Measurements from ENCODE around the gene WIZ. TPM values are rescaled to one million over a fixed set of nuclear protein-coding genes. Genes with fewer than 3 reads are reported as not detected.

Gene WIZ
- total and polyA plus RNA-seq, 11 donors, result 19.0 to 52.4 (median 25.7) TPM

GRCh38 chr19:15394426-15394825 lies 55.3 kb downstream of the WIZ start:
- Histone ChIP-seq H3K4me1 (peaks cover 0 to 5% (median 0%) of the 10 kb centered on the region in 12 donors), H3K9me3 (no peaks in the 10 kb centered on the region), H3K27me3 (no peaks in the 10 kb centered on the region), H3K27ac (no peak overlapping the region), H3K4me3 (no peak overlapping the region), H3K36me3 (peaks cover 0 to 90% (median 88%) of the 10 kb centered on the region in 9 donors)
- intact Hi-C loops (cut with DNase I), result no loop called here
- WGBS, 4 donors, result 92 to 95% (median 94%) methylated on average over 5 of the region's 5 CpGs
- ATAC-seq (no peak), DNase-seq (no peak)
- no peak for TF ChIP-seq POLR2A (IDR thresholded peaks at IDR 0.05)

GRCh38 chr19:15393963-15394362 lies 55.8 kb downstream of the WIZ start:
- Histone ChIP-seq H3K27me3 (no peaks in the 10 kb centered on the region), H3K27ac (no peak overlapping the region), H3K4me1 (peaks cover 0 to 5% (median 0%) of the 10 kb centered on the region in 12 donors), H3K9me3 (no peaks in the 10 kb centered on the region), H3K36me3 (peaks cover 0 to 90% (median 85%) of the 10 kb centered on the region in 9 donors), H3K4me3 (no peak overlapping the region)
- ATAC-seq (no peak), DNase-seq (no peak)
- TF ChIP-seq POLR2A (IDR thresholded peaks at IDR 0.05), result no peak
- TF ChIP-seq CTCF (IDR thresholded peaks at IDR 0.05), result no peak
- intact Hi-C loops (cut with DNase I), result no loop called here

- DNase-seq, result no peak
- intact Hi-C loops (cut with DNase I), result no loop called here
- Histone ChIP-seq H3K9me3 (no peaks in the 10 kb centered on the region), H3K4me3 (no peak overlapping the region), H3K4me1 (peaks cover 0 to 6% (median 0%) of the 10 kb centered on the region in 12 donors), H3K27me3 (no peaks in the 10 kb centered on the region), H3K27ac (no peak overlapping the region), H3K36me3 (peaks cover 0 to 82% (median 62%) of the 10 kb centered on the region in 9 donors)
- TF ChIP-seq POLR2A (IDR thresholded peaks at IDR 0.05) (no peak), CTCF (IDR thresholded peaks at IDR 0.05) (no peak)
- 64 to 80% (median 72%) methylated on average over 2 of the region's 2 CpGs for WGBS, 4 donors
- no peak for ATAC-seq
These were observed 58.9 kb downstream of the WIZ start for GRCh38 chr19:15390814-15391213.

- intact Hi-C loops (cut with DNase I), result loop anchor here in 5 of 10 donors (5.0 to 10.0 kb wide), 2 partner anchors 35 to 173 kb away; partner anchors contain the start of gene AKAP8L (in 4 of the 5)
- H3K36me3 ChIP-seq, result peaks cover 0 to 30% (median 11%) of the 10 kb centered on the region in 9 donors
- no peaks in the 10 kb centered on the region for H3K27me3 ChIP-seq
- no peaks in the 10 kb centered on the region for H3K9me3 ChIP-seq
- H3K27ac ChIP-seq, result no peak overlapping the region
- 91 to 93% (median 92%) methylated on average over 6 of the region's 6 CpGs for WGBS, 4 donors
- ATAC-seq (no peak), DNase-seq (no peak)
- H3K4me1 ChIP-seq, result peaks cover 5 to 26% (median 21%) of the 10 kb centered on the region in 12 donors
- no peak overlapping the region for H3K4me3 ChIP-seq
- TF ChIP-seq POLR2A (IDR thresholded peaks at IDR 0.05) (no peak), CTCF (IDR thresholded peaks at IDR 0.05) (no peak)
These were observed 67.9 kb downstream of the WIZ start for GRCh38 chr19:15381864-15382263.

GRCh38 chr19:15381429-15381828 lies 68.3 kb downstream of the WIZ start:
- 78 to 91% (median 85%) methylated on average over 2 of the region's 2 CpGs for WGBS, 4 donors

More at GRCh38 chr19:15381429-15381828, 68.3 kb downstream of the WIZ start:
- Histone ChIP-seq H3K36me3 (peaks cover 0 to 25% (median 11%) of the 10 kb centered on the region in 9 donors), H3K27ac (no peak overlapping the region), H3K9me3 (no peaks in the 10 kb centered on the region), H3K27me3 (no peaks in the 10 kb centered on the region), H3K4me1 (peaks cover 5 to 31% (median 25%) of the 10 kb centered on the region in 12 donors), H3K4me3 (no peak overlapping the region)
- ATAC-seq (no peak), DNase-seq (no peak)
- intact Hi-C loops (cut with DNase I), result loop anchor here in 5 of 10 donors (5.0 to 10.0 kb wide), 2 partner anchors 36 to 173 kb away; partner anchors contain the start of gene AKAP8L (in 4 of the 5)
- TF ChIP-seq POLR2A (IDR thresholded peaks at IDR 0.05) (no peak), CTCF (IDR thresholded peaks at IDR 0.05) (no peak)
